ENCODE results near the gene PPP3CB. TPM values are rescaled to one million over a fixed set of nuclear protein-coding genes. Genes with fewer than 3 reads are reported as not detected.

The PPP3CB gene
- total RNA-seq, 1 donor from 2014 or later, result 65.5 TPM

DNA sequence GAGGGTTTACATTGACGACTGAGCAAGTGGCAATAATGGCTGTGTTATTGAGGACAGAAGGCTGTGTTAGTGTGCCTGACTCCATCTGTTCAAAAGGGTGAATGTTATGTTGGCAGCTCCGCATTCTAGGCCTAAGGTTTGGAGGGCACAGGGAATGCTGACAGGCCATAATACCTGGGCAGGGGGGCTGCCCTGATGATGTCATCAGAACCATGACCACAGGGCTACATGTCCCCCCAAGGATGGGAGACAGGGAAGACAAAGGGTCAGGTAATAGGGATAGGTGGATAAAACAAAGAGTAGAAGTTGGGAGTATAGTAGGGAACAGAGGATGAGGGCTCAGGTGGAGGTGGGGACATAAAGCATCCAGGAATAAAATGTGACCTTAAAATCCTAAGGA lies 1.8 kb upstream of the PPP3CB start:
- Mint-ChIP-seq H3K4me1 (ENCODE audit: unreplicated experiment) (peaks cover 31% of the 10 kb centered on the region), H3K36me3 (ENCODE audit: unreplicated experiment) (no peaks in the 10 kb centered on the region), H3K27ac (ENCODE audit: unreplicated experiment) (no peak overlapping the region), H3K9me3 (ENCODE audit: unreplicated experiment) (no peaks in the 10 kb centered on the region), H3K27me3 (ENCODE audit: unreplicated experiment) (no peaks in the 10 kb centered on the region), H3K4me3 (ENCODE audit: unreplicated experiment) (peak overlapping the region; percentile 8)
- DNase-seq (ENCODE audit: extremely low spot score, unreplicated experiment), result no peak
- TF ChIP-seq, protein P1, sequence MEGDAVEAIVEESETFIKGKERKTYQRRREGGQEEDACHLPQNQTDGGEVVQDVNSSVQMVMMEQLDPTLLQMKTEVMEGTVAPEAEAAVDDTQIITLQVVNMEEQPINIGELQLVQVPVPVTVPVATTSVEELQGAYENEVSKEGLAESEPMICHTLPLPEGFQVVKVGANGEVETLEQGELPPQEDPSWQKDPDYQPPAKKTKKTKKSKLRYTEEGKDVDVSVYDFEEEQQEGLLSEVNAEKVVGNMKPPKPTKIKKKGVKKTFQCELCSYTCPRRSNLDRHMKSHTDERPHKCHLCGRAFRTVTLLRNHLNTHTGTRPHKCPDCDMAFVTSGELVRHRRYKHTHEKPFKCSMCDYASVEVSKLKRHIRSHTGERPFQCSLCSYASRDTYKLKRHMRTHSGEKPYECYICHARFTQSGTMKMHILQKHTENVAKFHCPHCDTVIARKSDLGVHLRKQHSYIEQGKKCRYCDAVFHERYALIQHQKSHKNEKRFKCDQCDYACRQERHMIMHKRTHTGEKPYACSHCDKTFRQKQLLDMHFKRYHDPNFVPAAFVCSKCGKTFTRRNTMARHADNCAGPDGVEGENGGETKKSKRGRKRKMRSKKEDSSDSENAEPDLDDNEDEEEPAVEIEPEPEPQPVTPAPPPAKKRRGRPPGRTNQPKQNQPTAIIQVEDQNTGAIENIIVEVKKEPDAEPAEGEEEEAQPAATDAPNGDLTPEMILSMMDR (IDR thresholded peaks at IDR 0.05), result no peak

DNA sequence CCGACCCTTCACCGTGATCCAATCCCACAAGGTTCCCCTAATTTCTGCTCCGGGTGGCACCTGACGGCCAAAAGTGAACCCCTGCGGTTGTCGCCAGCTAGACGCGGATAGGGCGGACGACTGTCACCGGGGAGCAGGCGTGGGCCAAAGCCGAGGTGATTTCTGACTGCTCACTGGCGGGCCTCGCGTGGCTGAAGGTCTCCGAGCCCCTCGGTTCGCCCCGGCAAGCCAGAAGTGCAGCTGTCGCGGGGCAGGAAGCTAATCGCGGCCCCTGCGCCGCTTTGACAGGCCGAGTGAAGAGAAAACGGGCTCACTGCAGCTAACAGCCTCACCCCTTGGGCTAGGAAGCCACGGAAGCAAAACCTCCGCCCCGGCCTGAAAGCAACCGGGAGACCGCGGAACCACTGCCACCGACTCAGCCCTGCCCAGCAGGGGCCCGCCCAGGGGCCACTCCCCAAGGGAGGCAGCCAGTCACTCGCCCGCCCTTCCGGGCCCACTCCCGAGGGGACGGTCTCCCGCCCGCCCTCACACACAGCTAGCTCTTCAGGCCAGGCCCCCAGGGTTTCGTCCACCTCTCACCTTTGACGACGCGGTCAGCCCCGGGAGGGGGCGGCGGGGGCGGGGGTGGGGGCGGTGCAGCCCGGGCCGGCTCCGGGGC lies 469 bp downstream of the PPP3CB start:
- Mint-ChIP-seq H3K9me3 (ENCODE audit: unreplicated experiment) (no peaks in the 10 kb centered on the region), H3K4me1 (ENCODE audit: unreplicated experiment) (peaks cover 38% of the 10 kb centered on the region), H3K27me3 (ENCODE audit: unreplicated experiment) (no peaks in the 10 kb centered on the region), H3K4me3 (ENCODE audit: unreplicated experiment) (peak overlapping the region; percentile 93), H3K27ac (ENCODE audit: unreplicated experiment) (peak overlapping the region; percentile 95), H3K36me3 (ENCODE audit: unreplicated experiment) (peaks cover 4% of the 10 kb centered on the region)
- DNase-seq (ENCODE audit: extremely low spot score, unreplicated experiment), result peak; percentile 91
- TF ChIP-seq, protein P1 (IDR thresholded peaks at IDR 0.05), result no peak

- H3K4me3 Mint-ChIP-seq (ENCODE audit: unreplicated experiment), result peak overlapping the region; percentile 93
- peaks cover 4% of the 10 kb centered on the region for H3K36me3 Mint-ChIP-seq (ENCODE audit: unreplicated experiment)
- peak overlapping the region; percentile 95 for H3K27ac Mint-ChIP-seq (ENCODE audit: unreplicated experiment)
- DNase-seq (ENCODE audit: extremely low spot score, unreplicated experiment), result no peak
- peaks cover 41% of the 10 kb centered on the region for H3K4me1 Mint-ChIP-seq (ENCODE audit: unreplicated experiment)
- H3K9me3 Mint-ChIP-seq (ENCODE audit: unreplicated experiment), result no peaks in the 10 kb centered on the region
- H3K27me3 Mint-ChIP-seq (ENCODE audit: unreplicated experiment), result no peaks in the 10 kb centered on the region
- TF ChIP-seq, protein P1 (IDR thresholded peaks at IDR 0.05), result no peak
Measured at GRCh38 chr10:73494877-73495225, 973 bp downstream of the PPP3CB start.

- Mint-ChIP-seq H3K4me1 (ENCODE audit: unreplicated experiment) (peaks cover 41% of the 10 kb centered on the region), H3K9me3 (ENCODE audit: unreplicated experiment) (no peaks in the 10 kb centered on the region), H3K27ac (ENCODE audit: unreplicated experiment) (peak overlapping the region; percentile 79), H3K36me3 (ENCODE audit: unreplicated experiment) (peaks cover 4% of the 10 kb centered on the region), H3K27me3 (ENCODE audit: unreplicated experiment) (no peaks in the 10 kb centered on the region), H3K4me3 (ENCODE audit: unreplicated experiment) (peak overlapping the region; percentile 58)
- no peak for DNase-seq (ENCODE audit: extremely low spot score, unreplicated experiment)
- TF ChIP-seq, protein P1 (IDR thresholded peaks at IDR 0.05), result no peak
Measured at GRCh38 chr10:73494213-73494612, 1.6 kb downstream of the PPP3CB start.

DNA sequence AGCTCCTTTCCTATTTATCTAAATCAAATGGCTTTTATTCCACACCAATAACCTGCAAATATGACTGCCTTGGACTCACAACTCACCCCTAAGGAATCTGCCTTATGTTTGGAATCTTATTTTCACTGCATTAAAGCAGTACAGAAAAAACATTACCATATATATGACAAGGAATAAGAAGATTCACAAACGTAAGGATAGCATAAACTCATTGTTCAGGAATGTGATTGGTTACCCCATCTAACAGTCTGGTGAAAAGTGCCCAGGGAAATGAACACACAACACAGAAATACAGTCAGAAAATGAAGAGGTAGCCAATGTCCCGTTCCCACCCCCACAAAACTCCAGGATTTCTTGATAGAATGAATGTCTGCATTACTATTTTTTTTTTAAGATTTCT lies 2.0 kb downstream of the PPP3CB start:
- Mint-ChIP-seq H3K36me3 (ENCODE audit: unreplicated experiment) (peaks cover 7% of the 10 kb centered on the region), H3K4me3 (ENCODE audit: unreplicated experiment) (peak overlapping the region; percentile 58), H3K27ac (ENCODE audit: unreplicated experiment) (peak overlapping the region; percentile 79), H3K9me3 (ENCODE audit: unreplicated experiment) (no peaks in the 10 kb centered on the region), H3K4me1 (ENCODE audit: unreplicated experiment) (peaks cover 42% of the 10 kb centered on the region), H3K27me3 (ENCODE audit: unreplicated experiment) (no peaks in the 10 kb centered on the region)
- no peak for DNase-seq (ENCODE audit: extremely low spot score, unreplicated experiment)
- TF ChIP-seq, protein P1 (IDR thresholded peaks at IDR 0.05), result no peak

All from osteocyte (in vitro differentiated cells).